GM19328 (cell line): ENCODE data around the gene FKBP11.

ENCODE experiments used
- ATAC-seq: cut with Tn5 transposase; IDR thresholded peaks from one replicate; pipeline ENCODE4 v1.9.1; 2021; ENCODE audit warnings: mild to moderate bottlenecking, moderate library complexity; ENCODE audit not compliant: unreplicated experiment

Gene FKBP11

DNA sequence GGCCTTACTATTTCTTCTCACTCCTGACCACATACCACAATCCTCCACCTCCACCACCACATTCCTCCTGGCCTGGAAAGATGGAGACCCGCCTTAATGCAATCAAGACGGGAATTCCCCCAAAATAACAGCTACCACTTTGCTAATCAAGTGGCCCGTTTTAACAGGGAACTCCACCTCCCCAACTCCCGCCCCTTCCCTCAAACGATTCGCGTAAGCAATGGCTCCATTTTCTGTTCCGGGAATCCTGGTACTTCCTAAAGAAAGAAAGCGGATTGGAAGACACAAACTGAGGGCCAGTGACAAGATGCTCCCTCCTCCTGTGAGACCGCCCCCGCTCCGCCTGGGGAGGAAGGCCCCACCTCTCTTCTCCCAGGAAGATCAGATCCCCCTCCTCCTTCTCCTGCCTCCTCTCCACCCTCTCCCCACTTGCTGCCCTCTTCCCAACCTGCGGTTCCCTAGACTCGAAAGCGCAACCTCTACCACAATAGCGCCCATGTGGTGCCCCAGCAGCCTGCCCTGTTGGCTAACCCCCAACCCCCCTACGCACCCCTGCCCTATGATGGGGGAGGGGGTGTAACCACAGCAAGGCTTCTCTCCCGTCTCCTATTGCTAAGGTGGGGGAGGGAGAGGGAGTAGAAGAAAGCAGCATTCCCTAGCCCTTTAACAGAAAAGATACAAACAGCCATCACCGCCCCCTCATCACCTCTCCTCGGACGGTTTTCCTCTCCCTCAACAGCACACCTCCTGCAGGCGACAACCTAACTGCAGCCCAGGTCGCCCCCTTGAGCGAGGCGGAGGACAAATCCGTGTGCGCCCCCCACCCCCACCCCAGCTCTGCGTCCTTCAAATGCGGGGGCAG lies 31.2 kb upstream of the FKBP11 start:
- no peak for ATAC-seq

DNA sequence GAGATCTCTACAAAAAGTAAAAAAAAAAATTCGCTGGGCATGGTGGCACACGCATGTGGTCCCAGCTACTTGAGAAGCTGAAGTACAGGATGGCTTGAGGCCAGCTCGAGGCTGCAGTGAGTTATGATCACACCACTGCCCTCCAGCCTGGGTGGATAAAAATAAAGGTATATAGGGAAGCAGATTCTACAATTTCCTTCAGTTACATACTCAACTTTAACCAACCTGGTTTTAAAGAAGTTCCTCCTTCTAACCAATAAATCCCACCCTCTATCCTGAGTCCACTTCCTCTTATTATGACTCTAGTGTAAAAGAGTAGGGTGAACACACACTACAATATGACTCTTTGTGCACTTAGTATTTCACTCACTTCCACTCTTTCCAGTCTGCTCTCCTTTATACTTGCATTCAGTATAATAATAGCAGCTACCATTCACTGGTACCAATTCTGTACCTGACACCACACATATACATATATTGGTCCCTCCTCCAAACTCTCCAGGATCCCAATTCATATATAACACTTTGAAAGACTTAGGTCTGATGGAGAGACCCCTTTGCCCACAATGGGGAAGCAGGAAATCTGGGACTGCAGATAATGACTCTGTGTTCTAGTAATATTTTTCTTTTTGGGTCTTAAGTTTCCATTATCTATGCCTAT lies 29.7 kb upstream of the FKBP11 start:
- no peak for ATAC-seq

DNA sequence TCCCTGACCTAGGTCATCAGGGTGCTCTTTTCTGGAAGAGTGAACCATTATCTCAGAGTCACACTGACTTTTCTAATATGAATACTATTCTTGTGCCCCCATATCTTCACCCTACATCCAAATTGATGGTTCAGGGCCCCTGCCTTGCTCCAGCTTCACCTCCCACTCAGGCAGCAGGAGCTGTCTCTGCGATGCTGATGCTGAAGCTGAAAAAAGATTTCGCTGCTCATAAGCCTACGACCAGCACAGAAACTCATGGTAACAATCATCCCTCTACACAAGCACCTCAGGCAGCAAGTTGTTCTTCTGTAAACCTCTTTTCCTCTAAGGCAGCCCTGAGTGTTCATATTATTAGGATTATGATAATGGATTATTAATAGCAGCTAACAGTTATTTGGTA lies 28.8 kb upstream of the FKBP11 start:
- no peak for ATAC-seq

DNA sequence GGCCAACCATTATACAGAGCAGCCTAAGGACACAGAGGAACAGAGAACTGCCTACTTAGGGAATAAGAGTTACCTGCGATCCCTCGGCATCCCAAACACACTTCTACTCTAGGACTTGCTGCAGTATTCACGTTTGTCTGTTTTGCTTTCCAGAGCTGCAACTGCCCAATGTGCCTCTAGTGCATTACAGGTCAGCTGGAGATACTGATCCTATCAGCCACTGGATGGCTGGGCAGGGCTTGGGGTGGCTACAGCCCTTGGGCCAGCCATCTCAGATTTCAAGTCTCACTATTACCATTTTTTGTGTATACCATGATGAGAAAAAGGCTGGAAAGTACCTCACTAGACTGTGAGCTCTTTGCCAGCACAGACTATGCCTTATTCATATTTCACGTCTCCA lies 27.4 kb upstream of the FKBP11 start:
- ATAC-seq, result no peak

DNA sequence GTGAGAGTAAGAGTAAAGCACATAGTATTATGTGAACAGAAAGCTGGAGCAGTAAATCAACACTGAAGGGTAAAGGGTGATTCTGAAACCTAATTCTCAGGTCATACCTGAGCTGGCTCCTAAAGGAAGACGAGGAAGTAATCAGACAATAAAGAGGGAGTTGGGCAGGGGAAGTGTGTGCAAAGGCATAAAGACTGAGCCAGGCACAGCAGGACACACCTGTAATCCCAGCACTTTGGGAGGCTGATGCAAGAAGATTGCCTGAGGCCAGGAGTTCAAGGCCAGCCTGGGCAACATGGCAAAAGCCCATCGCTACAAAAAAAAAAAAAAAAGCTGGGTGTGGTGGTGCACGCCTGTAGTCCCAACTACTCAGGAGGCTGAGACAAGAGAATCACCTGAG lies 22.4 kb upstream of the FKBP11 start:
- no peak for ATAC-seq

DNA sequence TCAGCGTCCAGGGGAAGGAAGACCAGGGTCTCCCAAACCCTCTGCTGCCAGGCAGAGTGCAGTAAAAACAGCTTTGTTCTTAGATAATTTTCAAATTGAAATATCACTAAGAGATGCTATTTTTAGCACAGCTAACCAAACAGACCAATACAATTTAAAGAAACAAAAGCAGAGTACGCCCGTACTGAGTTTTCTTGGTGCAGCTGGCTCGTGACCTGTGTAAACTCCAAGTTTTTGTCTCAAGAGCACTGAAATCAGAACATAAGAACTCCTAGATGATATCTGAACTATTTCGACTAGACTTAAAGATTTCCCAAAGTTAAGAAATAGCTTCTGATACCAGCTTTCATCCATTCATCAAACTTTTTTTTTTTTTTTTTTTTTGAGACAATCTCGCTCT lies 21.7 kb upstream of the FKBP11 start:
- no peak for ATAC-seq

DNA sequence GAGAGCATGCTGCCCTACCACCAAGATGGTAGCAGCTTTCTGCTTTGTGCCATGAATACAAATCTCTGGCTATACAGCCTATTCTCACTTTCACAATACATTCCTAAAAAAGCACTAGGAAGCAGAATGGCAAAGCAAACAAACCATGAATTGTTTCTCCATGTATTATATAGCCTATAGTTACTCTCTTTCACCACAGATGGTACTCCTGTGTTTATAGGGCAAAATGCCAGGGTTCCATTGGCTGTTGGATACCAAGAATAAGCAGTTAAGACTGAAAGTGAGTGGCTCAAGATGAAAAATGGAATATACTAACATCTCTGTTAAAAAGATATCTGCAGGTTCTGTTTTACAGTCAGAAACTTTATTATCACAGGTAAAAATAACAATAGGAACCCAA lies 20.9 kb upstream of the FKBP11 start:
- no peak for ATAC-seq

DNA sequence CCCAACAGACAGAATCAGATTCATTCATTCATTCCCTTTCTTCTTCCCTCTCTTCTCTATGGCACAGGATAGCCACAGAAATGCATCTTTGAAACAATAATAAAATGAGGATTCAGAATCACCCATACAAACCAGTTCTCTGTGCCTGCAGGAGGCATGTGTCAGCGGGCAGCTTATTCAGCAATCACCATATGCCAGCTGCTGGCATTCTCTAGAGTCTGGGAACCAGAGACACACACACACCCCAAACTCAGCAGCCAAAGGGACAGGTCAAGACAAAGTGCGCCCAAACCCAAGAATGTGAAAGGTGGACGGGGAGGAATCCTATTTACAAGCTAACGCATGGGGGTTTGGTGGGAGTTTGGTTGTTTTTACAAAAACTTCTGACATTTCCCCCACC lies 17.9 kb upstream of the FKBP11 start:
- ATAC-seq, result no peak

DNA sequence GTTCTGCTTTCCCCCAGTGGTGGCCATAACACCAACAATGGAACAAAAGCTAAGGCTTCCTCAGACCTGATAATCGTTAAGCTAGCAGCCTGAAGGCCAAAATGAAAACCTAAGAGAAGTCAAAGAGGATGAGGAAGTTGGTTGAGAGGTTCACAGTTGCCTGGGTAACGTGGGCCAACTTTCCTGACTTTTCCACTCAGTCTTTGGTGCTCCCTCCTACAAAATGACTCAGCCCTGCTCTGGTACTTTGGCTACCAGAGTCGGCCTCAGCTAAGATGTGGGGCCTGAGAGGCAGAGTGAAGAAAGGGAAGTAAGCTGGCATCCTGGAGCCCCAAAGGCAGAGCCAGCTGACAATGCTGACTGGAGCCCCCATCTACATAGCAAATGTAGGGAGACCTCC lies 14.9 kb upstream of the FKBP11 start:
- ATAC-seq, result no peak

DNA sequence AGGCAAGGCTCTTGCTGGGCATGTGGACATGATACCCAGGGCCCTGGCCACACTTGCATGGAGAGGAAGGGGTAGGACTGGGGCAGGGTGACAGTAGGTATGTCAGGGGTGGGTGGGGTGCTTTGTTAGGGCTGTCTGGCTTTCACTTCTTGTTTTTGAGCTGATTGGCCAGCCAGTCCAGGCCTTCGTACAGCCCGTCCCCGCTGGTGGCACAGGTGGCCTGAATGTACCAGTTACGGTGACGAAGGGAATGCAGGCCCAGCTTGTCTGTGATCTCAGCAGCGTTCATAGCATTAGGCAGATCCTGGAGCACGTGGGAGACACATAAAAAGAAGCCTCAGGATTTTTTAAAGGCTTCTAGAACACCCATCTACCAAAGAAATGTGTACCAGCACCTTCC lies 13.5 kb upstream of the FKBP11 start:
- no peak for ATAC-seq

DNA sequence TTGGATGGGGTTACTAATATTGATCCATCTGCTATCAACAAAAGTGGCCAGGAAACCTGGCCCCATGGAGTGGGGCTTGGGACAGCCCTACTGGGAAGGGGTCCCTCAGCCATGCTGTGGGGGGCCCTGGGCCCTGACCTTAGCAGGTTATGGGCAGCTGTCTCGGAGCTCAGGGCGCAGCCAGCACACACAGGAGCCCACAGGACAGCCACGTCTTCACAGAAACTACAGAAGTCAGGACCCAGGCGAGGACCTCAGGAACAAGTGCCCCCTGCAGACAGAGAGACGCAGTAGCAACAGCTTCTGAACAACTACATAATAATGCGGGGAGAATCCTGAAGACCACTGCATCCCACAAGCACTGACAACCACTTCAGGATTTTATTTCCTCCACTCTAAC lies 11.9 kb upstream of the FKBP11 start:
- no peak for ATAC-seq

DNA sequence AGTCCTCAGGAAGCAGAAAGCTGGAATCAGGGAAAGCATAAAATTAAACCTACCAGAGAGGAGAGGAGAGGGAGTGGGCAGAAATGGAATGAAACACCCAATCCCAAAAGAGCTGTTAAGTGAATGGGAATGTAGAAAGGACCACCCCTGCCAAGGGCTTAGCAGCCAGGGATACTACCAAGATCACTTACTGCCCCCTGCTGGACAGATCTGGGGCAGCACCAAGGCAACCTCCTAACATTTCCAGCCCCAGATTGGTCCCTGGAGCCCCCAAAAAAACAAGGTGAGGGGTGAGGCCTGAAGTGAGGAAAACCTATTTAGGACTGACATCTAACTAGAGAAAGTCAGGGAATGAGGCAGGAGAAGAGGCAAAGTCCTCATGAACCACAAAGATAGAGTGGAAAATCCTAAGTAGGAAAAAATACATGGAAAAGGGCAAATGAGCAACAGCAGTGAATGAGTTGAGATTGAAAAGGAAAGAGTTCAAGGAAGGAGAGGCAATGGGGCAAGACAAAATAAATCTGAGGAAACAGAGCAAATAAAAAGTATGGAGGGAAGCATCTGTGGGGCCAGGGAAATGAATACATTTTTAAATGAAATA lies 11.2 kb upstream of the FKBP11 start:
- ATAC-seq, result no peak

DNA sequence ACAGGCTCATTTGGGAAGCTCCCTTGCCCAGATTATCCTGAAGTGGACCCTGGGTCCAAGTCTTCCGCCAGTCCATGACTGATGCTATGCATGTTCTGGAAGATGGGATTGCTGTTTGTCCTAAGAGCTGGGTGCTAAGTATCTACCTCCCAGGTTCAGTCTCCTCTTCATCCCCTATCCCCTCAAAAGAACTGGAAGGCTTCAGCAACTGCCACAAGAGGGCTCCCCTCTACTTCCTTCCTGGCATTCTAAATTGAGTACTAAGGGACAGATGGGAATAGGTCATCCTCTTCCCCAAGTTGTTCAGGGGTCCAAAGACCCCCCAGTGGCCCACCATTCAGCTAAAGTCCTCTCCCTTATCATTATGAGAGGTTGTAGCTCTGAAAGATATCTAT lies 9.0 kb upstream of the FKBP11 start:
- no peak for ATAC-seq

DNA sequence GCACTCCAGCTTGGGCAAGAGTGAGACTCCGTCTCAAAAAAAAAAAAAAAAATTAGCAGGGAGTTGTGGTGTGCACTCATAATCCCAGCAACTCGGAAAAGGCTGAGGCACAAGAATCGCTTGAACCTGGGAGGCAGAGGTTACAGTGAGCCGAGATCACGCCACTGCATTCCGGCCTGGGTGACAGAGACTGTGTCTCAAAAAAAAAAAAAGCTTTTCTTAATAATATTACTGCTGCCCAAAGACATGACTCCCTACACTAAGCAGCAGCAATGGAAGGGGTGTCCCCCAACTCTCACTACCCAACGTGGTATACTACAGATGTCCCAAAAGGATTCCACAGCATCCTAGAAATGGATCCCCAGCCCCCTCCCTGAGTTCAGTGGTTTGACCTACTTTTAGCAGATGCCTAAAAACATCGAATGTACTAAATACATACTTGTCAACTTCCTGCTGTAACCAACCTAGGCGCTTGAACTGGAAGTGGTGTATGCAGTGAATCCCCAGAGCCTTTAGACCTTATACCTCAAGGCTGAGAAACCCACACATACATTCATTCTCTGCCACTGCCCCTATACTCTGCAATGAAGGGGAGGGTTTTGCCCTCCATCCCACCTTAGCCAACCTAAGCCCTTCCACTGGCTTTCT lies 8.5 kb upstream of the FKBP11 start:
- no peak for ATAC-seq

DNA sequence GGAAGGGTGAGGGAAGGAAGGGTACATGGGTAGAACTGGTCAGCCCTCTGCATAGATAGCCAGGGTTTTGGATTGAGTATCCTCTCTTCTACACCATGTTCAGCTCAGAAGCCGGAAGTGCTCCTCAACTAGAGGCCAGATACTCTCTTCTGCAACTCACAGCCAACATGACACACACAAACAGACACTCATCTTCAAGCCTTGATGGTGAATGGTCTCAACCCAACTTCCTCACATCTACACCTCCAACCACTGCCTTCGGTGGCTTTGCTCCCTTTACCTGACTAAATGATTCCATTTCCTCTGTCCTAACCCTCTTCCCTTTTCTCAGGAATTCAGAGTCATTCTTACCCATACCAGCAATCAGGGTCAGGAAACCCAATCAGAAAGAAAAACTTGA lies 7.6 kb upstream of the FKBP11 start:
- no peak for ATAC-seq

DNA sequence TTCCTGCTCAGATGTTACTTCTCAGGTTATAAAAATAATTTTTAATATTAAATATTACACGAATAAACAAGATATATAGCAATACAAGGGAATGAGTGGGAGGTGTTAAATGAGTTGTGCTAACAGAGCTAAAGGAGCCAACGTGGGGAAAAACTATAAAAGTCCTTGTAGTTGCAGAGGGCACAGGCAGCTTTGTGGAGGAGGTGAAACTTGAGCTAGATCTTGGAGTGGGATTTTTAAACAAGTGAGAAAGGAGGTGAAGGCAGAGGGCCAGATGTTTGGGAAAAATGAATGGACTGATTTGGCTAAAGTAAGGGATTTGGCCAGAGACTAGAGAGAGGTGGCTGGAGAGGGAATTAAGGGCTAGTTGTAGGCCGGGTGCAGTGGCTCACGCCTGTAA lies 5.2 kb upstream of the FKBP11 start:
- no peak for ATAC-seq

DNA sequence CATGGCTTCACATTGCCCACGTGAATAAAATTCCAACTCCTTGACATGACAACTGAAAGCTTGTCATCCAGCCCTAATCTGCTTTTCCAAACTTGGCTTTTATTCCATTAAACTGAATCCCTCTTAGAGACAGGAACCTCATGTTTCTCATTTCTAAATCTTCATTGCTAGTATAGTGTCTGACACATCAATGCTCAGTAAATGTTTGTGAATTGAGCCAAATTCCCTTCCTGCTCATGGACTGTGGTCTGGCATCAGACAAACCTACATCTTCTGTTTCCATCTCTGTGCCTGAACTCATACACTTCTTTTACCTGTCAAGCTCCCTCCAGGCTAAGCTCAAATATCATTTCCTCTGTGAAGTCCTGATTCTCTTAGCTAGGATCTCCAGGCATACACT lies 4.3 kb upstream of the FKBP11 start:
- no peak for ATAC-seq

DNA sequence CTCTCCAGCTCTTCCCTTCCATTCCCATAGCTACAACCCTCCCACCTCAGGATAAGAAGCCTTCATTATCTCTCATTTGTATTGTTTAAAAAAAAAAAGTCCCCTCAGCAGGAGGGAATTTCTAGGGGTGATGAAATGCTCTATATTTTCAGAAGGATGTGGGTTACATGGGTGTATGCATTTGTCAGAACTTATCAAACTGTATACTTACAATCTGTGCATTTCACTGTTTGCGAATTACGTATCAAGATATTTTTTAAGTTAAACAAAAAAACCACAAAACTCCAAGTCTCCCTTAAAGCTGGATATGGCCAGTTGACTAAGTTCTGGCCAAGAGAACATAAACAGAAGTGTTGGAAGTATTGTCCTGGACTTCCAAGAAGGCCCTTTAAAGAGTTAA lies 2.0 kb upstream of the FKBP11 start:
- ATAC-seq, result no peak

DNA sequence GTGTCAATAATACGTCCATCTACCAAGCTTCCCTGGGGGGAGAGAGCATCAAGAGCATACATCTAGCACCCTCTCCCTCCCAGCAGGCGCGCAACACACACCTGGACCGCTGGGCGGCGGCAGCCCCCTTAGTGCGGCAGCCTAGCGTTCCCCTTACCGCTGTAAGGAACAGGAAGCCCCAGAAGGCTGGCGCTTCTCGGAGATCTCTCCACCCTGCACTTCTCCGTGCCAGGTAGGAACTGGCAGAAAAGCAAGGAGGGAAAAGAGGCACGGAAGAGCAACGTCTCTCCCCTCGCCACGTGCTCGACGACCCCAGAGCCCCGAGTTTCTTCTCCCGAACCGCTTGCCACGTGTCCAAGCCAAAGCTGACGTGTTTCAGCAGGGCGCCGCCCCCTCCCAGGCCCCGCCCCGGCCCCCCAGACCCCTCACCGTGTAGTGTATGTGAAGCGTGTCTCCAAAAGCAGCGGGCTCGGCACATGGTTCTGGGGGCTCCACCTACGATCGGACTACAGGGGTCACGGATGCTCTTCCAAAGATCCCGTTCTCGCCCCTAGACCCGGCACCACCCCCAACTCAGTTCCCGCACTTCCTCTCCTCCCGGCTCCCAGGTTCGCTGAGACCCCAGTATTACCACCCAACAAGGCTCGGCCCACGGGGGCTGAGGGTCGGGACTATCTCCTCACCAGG lies 532 bp downstream of the FKBP11 start:
- peak; percentile 82 for ATAC-seq

DNA sequence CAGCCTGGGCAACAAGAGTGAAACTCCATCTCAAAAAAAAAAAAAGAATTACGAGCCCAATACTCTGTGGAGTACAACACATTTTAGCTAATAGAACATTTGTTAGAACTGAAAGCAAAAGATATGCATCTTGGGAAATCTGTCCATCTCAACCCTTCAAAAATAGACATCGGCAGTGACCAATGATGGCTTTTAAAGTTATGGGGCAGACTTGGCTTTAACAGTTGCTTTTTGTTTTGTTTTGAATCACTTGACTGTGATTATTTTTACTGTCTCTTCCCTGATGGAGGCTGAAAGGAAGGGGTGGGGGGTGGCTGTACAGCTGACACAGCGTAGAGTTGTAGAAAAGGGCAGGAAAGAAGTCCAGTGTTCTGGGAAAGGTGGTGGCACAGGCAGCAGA lies 2.2 kb downstream of the FKBP11 start:
- ATAC-seq, result no peak

DNA sequence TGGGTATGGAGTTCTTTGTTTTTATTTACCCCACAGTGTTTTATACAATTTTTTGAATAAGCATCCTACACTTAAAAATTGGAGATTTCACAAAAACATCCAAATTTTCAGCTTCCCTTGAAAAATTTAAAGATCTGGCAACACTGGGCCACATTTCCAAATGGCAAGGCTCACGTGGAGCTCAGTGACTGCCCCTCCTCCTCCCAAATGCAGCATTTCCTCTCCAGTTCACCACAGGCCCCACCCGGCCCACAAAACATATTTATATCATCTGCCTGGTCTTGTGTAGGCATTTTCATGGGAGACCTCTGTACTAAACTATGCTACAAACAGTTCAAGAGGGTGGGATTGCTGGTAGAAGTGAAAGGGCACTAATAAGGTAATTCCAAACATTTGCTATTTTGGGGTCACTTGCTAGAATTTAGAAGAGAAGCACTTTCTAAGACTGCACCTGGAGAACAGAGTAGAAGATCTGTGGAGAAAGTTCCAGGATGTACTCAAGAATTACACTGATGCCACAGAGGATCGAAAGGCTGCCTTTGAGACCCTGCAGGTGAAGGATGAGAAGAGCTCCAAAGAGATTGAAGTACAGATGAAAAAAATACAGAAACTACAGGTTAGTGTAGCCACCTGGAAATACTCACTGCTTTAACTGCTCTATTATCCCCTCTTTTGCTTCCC lies 7.3 kb downstream of the FKBP11 start:
- ATAC-seq, result no peak
